SK-N-SH (cell line): ENCODE data around the gene SH2B2. TPM values are rescaled to one million over a fixed set of nuclear protein-coding genes. Genes with fewer than 3 reads are reported as not detected.

Source experiments
- CTCF ChIA-PET: fragments of 300-600, 350-600 bp; formaldehyde crosslinking; extraction: SDS; loops from one replicate; lab custom pipeline; 2021; lab: Yijun Ruan, JAX
- POLR2A ChIA-PET: fragments of 350-600 bp; sonication (Branson Sonifier 250); formaldehyde crosslinking; extraction: SDS; loops from one replicate; lab custom pipeline; 2020; ENCODE audit warnings: antibody characterized with exemption, inconsistent platforms; lab: Yijun Ruan, JAX
- DNase-seq: peaks from one replicate; pipeline ENCODE4 v3.0.0; 2012
- H2AFZ ChIP-seq: fragments of 200-600 bp; sonication (generic); 2 replicates; pipeline ENCODE4 v1.8.1; 2016; ENCODE audit warnings: antibody characterized with exemption, mild to moderate bottlenecking, low read depth
- H3F3A ChIP-seq: fragments of 200-600 bp; sonication (generic); replicated peaks from 2 replicates; pipeline ENCODE3; 2016; ENCODE audit warnings: antibody characterized with exemption, mild to moderate bottlenecking; ENCODE audit not compliant: insufficient read depth
- H3K27ac ChIP-seq, 2 experiments: fragments of 200-500 bp in 1 of 2; fragments of 200-600 bp in 1 of 2; sonication (Bioruptor generic) in 1 of 2; sonication (generic), shearing (Covaris generic) in 1 of 2; 2 replicates each; pipeline versions ENCODE4 v1.5.1 to v1.6.1; 2014 to 2016; ENCODE audit warnings: low read depth in 2 of 2, inconsistent platforms in 1 of 2, low read length in 1 of 2, mild to moderate bottlenecking in 1 of 2, mixed read lengths in 1 of 2
- H3K27me3 ChIP-seq: fragments of 200-600 bp; sonication (generic), shearing (Covaris generic); 2 replicates; pipeline ENCODE4 v1.6.1; 2016; ENCODE audit warnings: mixed run types; ENCODE audit not compliant: insufficient read depth
- H3K36me3 ChIP-seq, 2 experiments: fragments of 200-500 bp in 1 of 2; fragments of 200-600 bp in 1 of 2; sonication (Bioruptor generic) in 1 of 2; sonication (generic) in 1 of 2; replicated peaks in 1 of 2; 2 replicates each; pipeline versions ENCODE3 to v1.5.1; 2014 to 2016; ENCODE audit warnings: low read length in 1 of 2, mild to moderate bottlenecking in 1 of 2; ENCODE audit not compliant: insufficient read depth in 2 of 2, control insufficient read depth in 1 of 2
- H3K4me1 ChIP-seq, 2 experiments: fragments of 200-500 bp in 1 of 2; fragments of 200-600 bp in 1 of 2; sonication (Bioruptor generic) in 1 of 2; sonication (generic), shearing (Covaris generic) in 1 of 2; 2 replicates each; pipeline versions ENCODE4 v1.5.1 to v1.6.1; 2014 to 2016; ENCODE audit warnings: low read depth in 1 of 2, low read length in 1 of 2, mixed run types in 1 of 2; ENCODE audit not compliant: insufficient read depth in 2 of 2, control insufficient read depth in 1 of 2
- H3K4me2 ChIP-seq: fragments of 200-600 bp; sonication (generic), shearing (Covaris generic); 2 replicates; pipeline ENCODE4 v1.6.1; 2017; ENCODE audit warnings: mixed run types
- H3K4me3 ChIP-seq, 2 experiments: fragments of 200-500 bp in 1 of 2; fragments of 200-600 bp in 1 of 2; sonication (Bioruptor generic) in 1 of 2; sonication (generic), shearing (Covaris generic) in 1 of 2; 2 replicates each; pipeline versions ENCODE4 v1.5.1 to v1.8.1; 2014 to 2016; ENCODE audit warnings: low read depth in 2 of 2, inconsistent platforms in 1 of 2, low read length in 1 of 2, mild to moderate bottlenecking in 1 of 2, mixed read lengths in 1 of 2, moderate library complexity in 1 of 2
- H3K79me2 ChIP-seq: fragments of 200-600 bp; sonication (generic); 2 replicates; pipeline ENCODE4 v1.8.1; 2017; ENCODE audit warnings: mild to moderate bottlenecking; ENCODE audit not compliant: insufficient read depth
- H3K9ac ChIP-seq: fragments of 200-600 bp; sonication (generic); 2 replicates; pipeline ENCODE4 v1.6.1; 2017; ENCODE audit warnings: mixed run types
- H3K9me2 ChIP-seq: fragments of 200-600 bp; sonication (generic); 2 replicates; pipeline ENCODE4 v1.6.1; 2017; ENCODE audit warnings: mixed run types
- H3K9me3 ChIP-seq: fragments of 200-600 bp; sonication (generic); 2 replicates; pipeline ENCODE4 v1.6.1; 2017; ENCODE audit warnings: mixed run types, mild to moderate bottlenecking, moderate library complexity
- H4K20me1 ChIP-seq: fragments of 200-600 bp; sonication (generic); 2 replicates; pipeline ENCODE4 v1.6.1; 2017; ENCODE audit warnings: mild to moderate bottlenecking, mixed run types; ENCODE audit not compliant: insufficient read depth
- CHD2 ChIP-seq: fragments of 150-350 bp; IDR thresholded peaks from 2 replicates; pipeline ENCODE4 v1.6.1; 2018; ENCODE audit warnings: low read length; ENCODE audit not compliant: partially characterized antibody
- ELF1 ChIP-seq: IDR thresholded peaks from 2 replicates; pipeline ENCODE4 v1.4.0; 2012
- EP300 ChIP-seq, 2 experiments: IDR thresholded peaks; 2 replicates each; pipeline versions ENCODE4 v1.4.0 to v1.6.1; 2012; ENCODE audit warnings: borderline replicate concordance in 1 of 2, low read depth in 1 of 2, low read length in 1 of 2
- FOXM1 ChIP-seq: IDR thresholded peaks from 2 replicates; pipeline ENCODE4 v1.4.0; 2012; ENCODE audit warnings: low read depth, mild to moderate bottlenecking
- GABPA ChIP-seq: IDR thresholded peaks from 2 replicates; pipeline ENCODE4 v1.4.0; 2012; ENCODE audit warnings: low read depth, mild to moderate bottlenecking
- NFIC ChIP-seq: IDR thresholded peaks from 2 replicates; pipeline ENCODE4 v1.4.0; 2012; ENCODE audit warnings: borderline replicate concordance
- NRF1 ChIP-seq: IDR thresholded peaks from 2 replicates; pipeline ENCODE4 v1.6.1; 2012; ENCODE audit warnings: low read depth, mild to moderate bottlenecking, low read length
- RCOR1 ChIP-seq: fragments of 150-350 bp; IDR thresholded peaks from 2 replicates; pipeline ENCODE4 v1.6.1; 2017; ENCODE audit warnings: antibody characterized with exemption, low read length
- RFX5 ChIP-seq: IDR thresholded peaks from 2 replicates; pipeline ENCODE4 v1.6.1; 2012; ENCODE audit warnings: mild to moderate bottlenecking, improper control_type of control experiment, low read length
- RXRA ChIP-seq: IDR thresholded peaks from 2 replicates; pipeline ENCODE4 v1.4.0; 2012; ENCODE audit warnings: low read depth, mild to moderate bottlenecking, borderline replicate concordance
- TAF1 ChIP-seq: IDR thresholded peaks from 2 replicates; pipeline ENCODE4 v1.6.1; 2012; ENCODE audit warnings: low read depth, mild to moderate bottlenecking, low read length, moderate library complexity, borderline replicate concordance
- WGBS: methylation state at CpG from one replicate; pipeline ENCODE4 v1.1.6; 2017; ENCODE audit warnings: low lambda C conversion rate; 5-methylcytosine and 5-hydroxymethylcytosine counted together
- polyA plus RNA-seq, 3 experiments: library from polyadenylated mRNA; depleted of rRNA; stranded (reverse); fragments of >200 nt; gene quantifications; 2 replicates each; pipeline ENCODE4 v1.2.3, GENCODE V29; 2012
- TF ChIP-seq, protein P1 (sequence below): IDR thresholded peaks from 2 replicates; pipeline ENCODE4; 2012
- TF ChIP-seq, protein P2 (sequence below): IDR thresholded peaks from 2 replicates; pipeline ENCODE4 v1.4.0; 2012; ENCODE audit warnings: low read depth, borderline replicate concordance
- TF ChIP-seq, protein P3 (sequence below): fragments of 200-600 bp; sonication (generic); IDR thresholded peaks from 2 replicates; pipeline ENCODE4 v1.6.1; 2017; ENCODE audit warnings: antibody characterized with exemption, mild to moderate bottlenecking, moderate library complexity

The SH2B2 gene
- polyA plus RNA-seq, 1 of the 3 experiments (the other 2 are of a cell fraction), result 4.7 TPM

DNA sequence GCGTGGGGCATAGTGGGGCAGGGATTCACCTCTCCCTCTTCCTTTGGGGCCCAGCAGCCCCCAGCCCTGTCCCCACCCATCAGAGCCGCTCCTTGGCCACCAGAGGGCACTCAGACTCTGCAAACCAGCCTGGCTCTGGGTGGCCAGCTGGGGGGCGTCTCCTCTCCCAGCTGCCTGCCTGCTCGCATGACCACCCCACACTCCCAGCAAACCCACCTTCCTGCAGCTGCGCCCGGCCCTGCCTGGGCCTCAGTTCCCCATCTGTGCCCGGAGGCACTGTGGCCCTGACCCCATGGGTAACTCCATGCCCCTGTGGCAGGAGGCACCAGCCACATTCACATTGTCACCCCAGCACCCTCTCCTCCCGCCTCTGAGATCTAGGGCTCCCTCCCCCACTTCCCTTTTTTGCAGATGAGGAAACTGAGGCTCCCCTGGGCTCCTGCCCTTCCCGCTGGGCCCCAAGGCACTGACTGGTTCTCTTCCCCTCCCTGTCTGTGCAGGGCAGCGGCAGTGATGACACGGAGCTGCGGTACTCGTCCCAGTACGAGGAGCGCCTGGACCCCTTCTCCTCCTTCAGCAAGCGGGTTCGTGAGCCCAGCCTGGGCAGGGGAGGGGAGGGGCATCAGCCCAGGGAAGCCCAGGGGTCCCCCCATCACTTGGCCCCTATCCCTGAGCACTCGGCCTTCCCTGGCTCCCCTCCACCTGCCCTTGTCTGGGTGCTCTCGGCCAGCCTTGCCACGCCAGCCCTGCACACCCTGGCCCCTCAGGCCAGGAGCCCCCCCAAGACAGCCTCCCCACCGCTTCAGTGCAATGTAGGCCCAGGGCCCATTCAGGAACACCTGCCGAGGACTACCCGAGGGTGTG lies 6.9 kb upstream of the SH2B2 start (continued):
- TF ChIP-seq, protein P1, sequence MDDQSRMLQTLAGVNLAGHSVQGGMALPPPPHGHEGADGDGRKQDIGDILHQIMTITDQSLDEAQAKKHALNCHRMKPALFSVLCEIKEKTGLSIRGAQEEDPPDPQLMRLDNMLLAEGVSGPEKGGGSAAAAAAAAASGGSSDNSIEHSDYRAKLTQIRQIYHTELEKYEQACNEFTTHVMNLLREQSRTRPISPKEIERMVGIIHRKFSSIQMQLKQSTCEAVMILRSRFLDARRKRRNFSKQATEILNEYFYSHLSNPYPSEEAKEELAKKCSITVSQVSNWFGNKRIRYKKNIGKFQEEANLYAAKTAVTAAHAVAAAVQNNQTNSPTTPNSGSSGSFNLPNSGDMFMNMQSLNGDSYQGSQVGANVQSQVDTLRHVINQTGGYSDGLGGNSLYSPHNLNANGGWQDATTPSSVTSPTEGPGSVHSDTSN, result no peak

DNA sequence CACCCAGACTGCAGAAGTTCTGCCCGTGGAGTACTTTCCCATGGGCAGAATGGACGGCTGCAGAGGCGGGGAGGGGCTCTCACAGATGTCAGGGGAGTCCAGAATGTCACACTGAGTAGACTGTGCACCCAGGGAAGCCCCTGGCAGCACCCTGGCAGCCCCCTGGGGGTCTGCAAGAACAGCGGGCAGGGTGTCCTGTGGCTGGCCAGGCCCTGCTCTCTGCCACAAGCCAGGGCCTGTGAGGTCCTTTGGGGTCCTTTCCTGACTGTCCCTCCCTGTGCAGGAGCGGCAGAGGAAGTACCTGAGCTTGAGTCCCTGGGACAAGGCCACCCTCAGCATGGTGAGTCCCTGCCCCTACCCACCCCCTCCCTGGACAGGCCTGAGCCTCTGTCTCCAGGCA lies 6.1 kb upstream of the SH2B2 start:
- H3K79me2 ChIP-seq, result no peaks in the 10 kb centered on the region
- POLR2A ChIA-PET, result interaction anchor here (0.5 kb wide), 1 partner anchor 628 kb away, joined by 3 read pairs; no protein-coding TSS in a partner anchor
- no peaks in the 10 kb centered on the region for H3K27me3 ChIP-seq
- CTCF ChIA-PET, result interaction anchor here (0.9 to 15.8 kb wide), 13 partner anchors 9 to 738 kb away, joined by 3 to 421 read pairs (median 9); partner anchors contain the start of gene PRKRIP1
- no peak overlapping the region for H3K9ac ChIP-seq
- H3F3A ChIP-seq, result no peaks in the 10 kb centered on the region
- H4K20me1 ChIP-seq, result no peaks in the 10 kb centered on the region
- H3K4me2 ChIP-seq, result no peak overlapping the region
- TF ChIP-seq RXRA, result no peak
- TF ChIP-seq RCOR1, result no peak
- TF ChIP-seq, protein P2, sequence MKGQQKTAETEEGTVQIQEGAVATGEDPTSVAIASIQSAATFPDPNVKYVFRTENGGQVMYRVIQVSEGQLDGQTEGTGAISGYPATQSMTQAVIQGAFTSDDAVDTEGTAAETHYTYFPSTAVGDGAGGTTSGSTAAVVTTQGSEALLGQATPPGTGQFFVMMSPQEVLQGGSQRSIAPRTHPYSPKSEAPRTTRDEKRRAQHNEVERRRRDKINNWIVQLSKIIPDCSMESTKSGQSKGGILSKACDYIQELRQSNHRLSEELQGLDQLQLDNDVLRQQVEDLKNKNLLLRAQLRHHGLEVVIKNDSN, result no peak
- TF ChIP-seq RFX5, result no peak
- peaks cover 0 to 13% of the 10 kb centered on the region in 2 experiments; a peak in 1 of 4 replicates for H3K4me1 ChIP-seq
- no peaks in the 10 kb centered on the region for H3K9me3 ChIP-seq
- H3K9me2 ChIP-seq, result no peaks in the 10 kb centered on the region
- H3K36me3 ChIP-seq, result no peaks in the 10 kb centered on the region
- no peak overlapping the region for H3K27ac ChIP-seq
- H3K4me3 ChIP-seq, result no peak overlapping the region
- WGBS, result 82% methylated on average over 4 of the region's 5 CpGs
- no peak overlapping the region for H2AFZ ChIP-seq
- DNase-seq, result no peak

DNA sequence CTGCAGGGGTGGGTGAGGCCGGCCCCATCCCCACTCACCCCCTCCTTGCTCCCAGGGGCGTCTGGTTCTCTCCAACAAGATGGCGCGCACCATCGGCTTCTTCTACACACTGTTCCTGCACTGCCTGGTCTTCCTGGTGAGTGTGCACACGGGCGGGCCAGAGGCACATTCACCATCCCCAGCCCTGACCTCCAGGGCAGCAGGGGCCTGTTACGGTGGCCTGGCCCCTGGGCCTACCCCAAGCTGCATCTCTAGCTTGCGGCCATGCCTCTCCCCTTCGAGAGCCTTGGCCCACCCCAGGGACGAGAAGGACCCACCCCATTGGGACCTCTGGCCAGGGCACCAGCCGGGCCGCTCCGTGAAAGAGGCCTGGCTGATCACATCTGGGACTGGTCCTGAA lies 4.9 kb upstream of the SH2B2 start:
- POLR2A ChIA-PET, result no interaction called here
- Histone ChIP-seq H3K4me3 (no peak overlapping the region), H3F3A (no peaks in the 10 kb centered on the region), H3K9ac (no peak overlapping the region), H4K20me1 (no peaks in the 10 kb centered on the region), H3K27ac (no peak overlapping the region), H3K79me2 (no peaks in the 10 kb centered on the region), H3K4me2 (no peak overlapping the region), H3K4me1 (peaks cover 0 to 21% of the 10 kb centered on the region in 2 experiments; a peak in 1 of 4 replicates), H3K9me2 (no peaks in the 10 kb centered on the region), H3K9me3 (no peaks in the 10 kb centered on the region), H2AFZ (no peak overlapping the region), H3K36me3 (no peaks in the 10 kb centered on the region), H3K27me3 (no peaks in the 10 kb centered on the region)
- 92% methylated on average over 14 of the region's 14 CpGs for WGBS
- CTCF ChIA-PET, result interaction anchor here (0.8 to 15.8 kb wide), 5 partner anchors 10 to 739 kb away, joined by 3 to 421 read pairs (median 13); partner anchors contain the start of gene PRKRIP1
- TF ChIP-seq EP300 (IDR thresholded peaks at IDR 0.05; ENCODE audit: borderline replicate concordance in 1 of 2, low read depth in 1 of 2, low read length in 1 of 2) (no peak), CHD2 (no peak), TAF1 (no peak), GABPA (no peak), NFIC (no peak), NRF1 (no peak), RCOR1 (no peak), FOXM1 (no peak), ELF1 (no peak)
- TF ChIP-seq, protein P3, sequence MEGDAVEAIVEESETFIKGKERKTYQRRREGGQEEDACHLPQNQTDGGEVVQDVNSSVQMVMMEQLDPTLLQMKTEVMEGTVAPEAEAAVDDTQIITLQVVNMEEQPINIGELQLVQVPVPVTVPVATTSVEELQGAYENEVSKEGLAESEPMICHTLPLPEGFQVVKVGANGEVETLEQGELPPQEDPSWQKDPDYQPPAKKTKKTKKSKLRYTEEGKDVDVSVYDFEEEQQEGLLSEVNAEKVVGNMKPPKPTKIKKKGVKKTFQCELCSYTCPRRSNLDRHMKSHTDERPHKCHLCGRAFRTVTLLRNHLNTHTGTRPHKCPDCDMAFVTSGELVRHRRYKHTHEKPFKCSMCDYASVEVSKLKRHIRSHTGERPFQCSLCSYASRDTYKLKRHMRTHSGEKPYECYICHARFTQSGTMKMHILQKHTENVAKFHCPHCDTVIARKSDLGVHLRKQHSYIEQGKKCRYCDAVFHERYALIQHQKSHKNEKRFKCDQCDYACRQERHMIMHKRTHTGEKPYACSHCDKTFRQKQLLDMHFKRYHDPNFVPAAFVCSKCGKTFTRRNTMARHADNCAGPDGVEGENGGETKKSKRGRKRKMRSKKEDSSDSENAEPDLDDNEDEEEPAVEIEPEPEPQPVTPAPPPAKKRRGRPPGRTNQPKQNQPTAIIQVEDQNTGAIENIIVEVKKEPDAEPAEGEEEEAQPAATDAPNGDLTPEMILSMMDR, result no peak
- DNase-seq, result no peak
